Calu3 (cell line): ENCODE data around the gene DAD1. TPM values are rescaled to one million over a fixed set of nuclear protein-coding genes. Genes with fewer than 3 reads are reported as not detected.

Experiments
- BruUV-seq: library from RNA; stranded (reverse); fragments of 400-500 nt; replicated peaks from 2 replicates; lab custom pipeline; 2021; lab: Mats Ljungman, UMichigan
- CTCF ChIA-PET: fragments of 300-600 bp; sonication (Branson Sonifier 250); formaldehyde crosslinking; loops from one replicate; lab custom pipeline; 2022; ENCODE audit warnings: antibody characterized with exemption; lab: Charles Lee
- DNase-seq: peaks from one replicate; pipeline ENCODE4 v3.0.0; 2022
- H3K27ac Mint-ChIP-seq: one replicate; pipeline ENCODE4 v1.8.0; 2022; ENCODE audit warnings: mixed read lengths; ENCODE audit not compliant: unreplicated experiment
- H3K27me3 Mint-ChIP-seq: one replicate; pipeline ENCODE4 v1.8.0; 2022; ENCODE audit warnings: mixed read lengths; ENCODE audit not compliant: unreplicated experiment
- H3K36me3 Mint-ChIP-seq: one replicate; pipeline ENCODE4 v1.8.0; 2022; ENCODE audit warnings: mild to moderate bottlenecking, moderate library complexity, mixed read lengths; ENCODE audit not compliant: insufficient read depth, unreplicated experiment
- H3K4me1 Mint-ChIP-seq: one replicate; pipeline ENCODE4 v1.8.0; 2022; ENCODE audit warnings: mild to moderate bottlenecking, low read depth, mixed read lengths; ENCODE audit not compliant: unreplicated experiment
- H3K4me3 Mint-ChIP-seq: one replicate; pipeline ENCODE4 v1.8.0; 2022; ENCODE audit warnings: mild to moderate bottlenecking, low read depth, moderate library complexity, mixed read lengths; ENCODE audit not compliant: unreplicated experiment
- H3K9me3 Mint-ChIP-seq: one replicate; pipeline ENCODE4 v1.8.0; 2022; ENCODE audit warnings: low read depth, mixed read lengths; ENCODE audit not compliant: unreplicated experiment
- intact Hi-C: fragments of 100-400 bp; cut with micrococcal nuclease; formaldehyde crosslinking; loops from one replicate; pipeline ENCODE4 v1.10.0; 2022; ENCODE audit not compliant: unreplicated experiment
- total RNA-seq: library from RNA; stranded (reverse); gene quantifications from 2 replicates; pipeline ENCODE4 v1.2.3, GENCODE V29; 2022
- TF ChIP-seq, protein P1 (sequence below): fragments of 200-600 bp; IDR thresholded peaks from one replicate; pipeline ENCODE4 v1.8.0; 2022; ENCODE audit warnings: antibody characterized with exemption; ENCODE audit not compliant: unreplicated experiment

Gene DAD1
- total RNA-seq, 1 experiment from 2014 or later, result 197 TPM

DNA sequence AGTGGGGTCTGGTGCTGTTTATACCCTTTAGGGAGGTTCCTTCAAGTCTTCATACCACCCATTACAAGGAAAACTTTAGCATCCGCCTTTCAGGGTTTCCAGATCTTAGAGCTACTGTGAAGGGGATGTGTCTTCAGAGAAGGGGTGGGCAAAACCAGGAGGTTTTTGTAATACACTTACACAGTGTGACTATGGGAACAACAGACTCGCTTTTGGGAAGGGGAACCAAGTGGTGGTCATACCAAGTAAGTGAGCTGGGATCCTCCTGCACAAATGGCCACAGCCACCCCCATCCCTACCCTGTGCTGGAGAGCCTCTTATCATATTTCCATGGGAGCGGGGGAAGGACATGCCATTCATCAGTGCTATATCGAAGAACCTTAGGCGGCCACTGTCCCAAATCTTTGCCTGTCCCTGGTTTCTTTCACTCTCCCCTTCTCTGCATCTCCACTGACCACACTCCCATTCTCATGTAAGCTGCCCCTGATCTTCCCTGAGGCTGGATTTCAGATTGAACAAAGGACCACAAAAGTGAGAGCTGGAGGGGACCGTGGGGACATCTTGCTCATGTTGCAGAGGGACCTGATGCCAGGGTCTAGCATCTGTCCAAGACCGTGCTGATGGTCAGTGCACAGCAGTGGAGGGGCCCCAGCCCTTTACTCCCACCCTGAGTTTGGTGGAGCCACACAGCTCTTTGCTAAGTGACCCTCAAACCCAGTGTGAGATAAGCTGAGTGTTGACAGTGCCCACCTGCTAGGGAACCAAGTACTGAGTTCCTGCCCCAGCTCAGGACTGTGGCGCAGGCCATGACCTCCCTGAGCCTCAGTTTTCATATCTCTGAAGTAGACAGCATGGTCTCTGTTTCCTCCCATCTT lies 51.4 kb downstream of the DAD1 start:
- intact Hi-C loops, result no loop called here
- Mint-ChIP-seq H3K4me1 (peaks cover 14% of the 10 kb centered on the region), H3K9me3 (no peaks in the 10 kb centered on the region), H3K4me3 (no peak overlapping the region), H3K36me3 (no peaks in the 10 kb centered on the region), H3K27ac (peak overlapping the region; percentile 54), H3K27me3 (no peaks in the 10 kb centered on the region)
- BruUV-seq, result no TSS peak
- CTCF ChIA-PET, result interaction anchor here (0.6 to 1.1 kb wide), 2 partner anchors 12 to 176 kb away, joined by 3 to 4 read pairs; no protein-coding TSS in a partner anchor
- TF ChIP-seq, protein P1, sequence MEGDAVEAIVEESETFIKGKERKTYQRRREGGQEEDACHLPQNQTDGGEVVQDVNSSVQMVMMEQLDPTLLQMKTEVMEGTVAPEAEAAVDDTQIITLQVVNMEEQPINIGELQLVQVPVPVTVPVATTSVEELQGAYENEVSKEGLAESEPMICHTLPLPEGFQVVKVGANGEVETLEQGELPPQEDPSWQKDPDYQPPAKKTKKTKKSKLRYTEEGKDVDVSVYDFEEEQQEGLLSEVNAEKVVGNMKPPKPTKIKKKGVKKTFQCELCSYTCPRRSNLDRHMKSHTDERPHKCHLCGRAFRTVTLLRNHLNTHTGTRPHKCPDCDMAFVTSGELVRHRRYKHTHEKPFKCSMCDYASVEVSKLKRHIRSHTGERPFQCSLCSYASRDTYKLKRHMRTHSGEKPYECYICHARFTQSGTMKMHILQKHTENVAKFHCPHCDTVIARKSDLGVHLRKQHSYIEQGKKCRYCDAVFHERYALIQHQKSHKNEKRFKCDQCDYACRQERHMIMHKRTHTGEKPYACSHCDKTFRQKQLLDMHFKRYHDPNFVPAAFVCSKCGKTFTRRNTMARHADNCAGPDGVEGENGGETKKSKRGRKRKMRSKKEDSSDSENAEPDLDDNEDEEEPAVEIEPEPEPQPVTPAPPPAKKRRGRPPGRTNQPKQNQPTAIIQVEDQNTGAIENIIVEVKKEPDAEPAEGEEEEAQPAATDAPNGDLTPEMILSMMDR, result no peak
- no peak for DNase-seq

DNA sequence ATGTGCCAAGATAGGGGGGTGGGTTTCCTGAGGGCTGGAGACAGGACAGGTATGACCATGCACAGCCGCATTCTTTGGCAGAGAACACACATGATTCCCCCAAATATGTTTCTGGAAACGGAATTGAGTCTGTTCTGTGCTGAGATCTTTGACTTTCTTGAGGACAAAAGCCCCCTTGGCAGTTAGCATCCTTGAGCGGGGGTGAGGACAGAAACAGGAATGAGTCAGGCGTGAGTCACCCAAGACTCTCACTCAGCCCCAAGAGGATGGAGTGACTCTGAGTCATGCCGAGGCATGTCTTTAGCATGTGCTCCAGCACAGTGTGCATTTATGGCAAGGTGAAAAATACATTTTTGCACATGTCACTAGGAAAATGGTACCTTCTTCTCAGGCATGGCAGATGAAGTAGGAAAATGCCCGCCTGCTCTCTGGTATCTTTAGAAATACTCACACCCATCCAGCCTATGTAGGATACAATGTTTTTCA lies 52.1 kb downstream of the DAD1 start:
- BruUV-seq, result no TSS peak
- intact Hi-C loops, result no loop called here
- no peaks in the 10 kb centered on the region for H3K36me3 Mint-ChIP-seq
- TF ChIP-seq, protein P1, result no peak
- no peak overlapping the region for H3K4me3 Mint-ChIP-seq
- DNase-seq, result peak; percentile 78
- peaks cover 14% of the 10 kb centered on the region for H3K4me1 Mint-ChIP-seq
- H3K27me3 Mint-ChIP-seq, result no peaks in the 10 kb centered on the region
- H3K9me3 Mint-ChIP-seq, result no peaks in the 10 kb centered on the region
- CTCF ChIA-PET, result interaction anchor here (1.1 kb wide), 1 partner anchor 13 kb away, joined by 3 read pairs; no protein-coding TSS in a partner anchor
- peak overlapping the region; percentile 54 for H3K27ac Mint-ChIP-seq

DNA sequence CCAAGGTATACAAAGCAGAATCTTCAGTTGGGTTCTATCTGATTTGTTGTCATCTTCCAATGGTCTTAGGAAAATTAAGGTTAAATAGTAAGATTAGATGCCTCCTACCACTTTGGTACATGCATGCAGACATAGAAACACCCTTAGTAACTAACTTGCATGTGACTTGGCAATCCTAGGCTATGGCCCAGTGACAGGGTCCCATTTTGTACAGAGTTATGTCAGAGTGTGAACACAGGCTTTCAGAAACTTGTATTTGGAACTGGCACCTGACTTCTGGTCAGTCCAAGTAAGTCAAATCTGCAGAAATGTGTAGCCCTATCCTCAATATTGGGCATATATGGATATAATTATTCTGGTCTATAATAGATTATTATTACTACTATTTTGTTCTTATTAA lies 53.1 kb downstream of the DAD1 start:
- H3K4me3 Mint-ChIP-seq, result no peak overlapping the region
- H3K4me1 Mint-ChIP-seq, result peaks cover 14% of the 10 kb centered on the region
- H3K27ac Mint-ChIP-seq, result no peak overlapping the region
- TF ChIP-seq, protein P1, result no peak
- H3K9me3 Mint-ChIP-seq, result no peaks in the 10 kb centered on the region
- DNase-seq, result no peak
- BruUV-seq, result no TSS peak
- no peaks in the 10 kb centered on the region for H3K27me3 Mint-ChIP-seq
- no peaks in the 10 kb centered on the region for H3K36me3 Mint-ChIP-seq
- CTCF ChIA-PET, result no interaction called here
- intact Hi-C loops, result no loop called here

DNA sequence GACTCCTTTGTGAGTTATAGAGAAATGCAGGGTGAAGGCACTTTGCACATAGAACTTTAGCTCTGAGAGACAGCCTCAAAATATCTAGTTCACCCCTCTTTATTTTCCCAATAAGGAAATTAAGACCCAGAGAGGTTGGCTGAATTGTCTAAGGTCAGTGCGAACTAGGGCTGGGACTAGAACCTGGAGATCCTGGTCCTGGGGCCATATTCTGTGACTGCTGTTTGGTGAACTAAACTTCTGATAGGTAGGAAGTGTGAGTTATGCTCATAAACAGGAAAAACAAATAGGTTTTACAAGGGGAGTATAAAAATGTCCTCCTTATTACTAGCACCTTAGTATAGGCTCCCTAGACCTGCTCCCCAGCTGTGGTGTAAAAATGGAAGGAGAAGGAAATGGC lies 53.9 kb downstream of the DAD1 start:
- no TSS peak for BruUV-seq
- no peaks in the 10 kb centered on the region for H3K9me3 Mint-ChIP-seq
- H3K27me3 Mint-ChIP-seq, result no peaks in the 10 kb centered on the region
- no peak overlapping the region for H3K4me3 Mint-ChIP-seq
- DNase-seq, result no peak
- no peaks in the 10 kb centered on the region for H3K36me3 Mint-ChIP-seq
- TF ChIP-seq, protein P1, result no peak
- peaks cover 14% of the 10 kb centered on the region for H3K4me1 Mint-ChIP-seq
- intact Hi-C loops, result no loop called here
- CTCF ChIA-PET, result no interaction called here
- H3K27ac Mint-ChIP-seq, result no peak overlapping the region
